IMR-90 (cell line): Measurements from ENCODE around the gene AFG3L2. TPM values are rescaled to one million over a fixed set of nuclear protein-coding genes. Genes with fewer than 3 reads are reported as not detected.

Source experiments
- ATAC-seq: fragments of 200-7000 bp; cut with Tn5 transposase; 2 replicates; pipeline ENCODE4 v1.9.1; 2020; ENCODE audit warnings: low read depth, mild to moderate bottlenecking, moderate library complexity
- BruUV-seq: library from RNA; stranded (reverse); fragments of 400-500 nt; replicated peaks from 2 replicates; lab custom pipeline; 2021; lab: Mats Ljungman, UMichigan
- CTCF ChIA-PET: fragments of 300-600 bp; formaldehyde crosslinking; extraction: SDS; loops from one replicate; lab custom pipeline; 2021; ENCODE audit warnings: antibody characterized with exemption; lab: Yijun Ruan, JAX
- POLR2A ChIA-PET: fragments of 300-600 bp; sonication (Branson Sonifier 250); formaldehyde crosslinking; loops from one replicate; lab custom pipeline; 2022; ENCODE audit warnings: antibody characterized with exemption; ENCODE audit not compliant: unreplicated experiment; lab: Charles Lee
- DNase-seq: peaks from one replicate; pipeline ENCODE4 v3.0.0; 2013
- H2AFZ ChIP-seq: replicated peaks from 2 replicates; pipeline ENCODE3; 2013; ENCODE audit warnings: low read length, mild to moderate bottlenecking; ENCODE audit not compliant: poor library complexity
- H2AK5ac ChIP-seq: 2 replicates; pipeline ENCODE4 v1.6.1; 2013; ENCODE audit warnings: low read depth, low read length, inconsistent platforms
- H2AK9ac ChIP-seq: replicated peaks from 2 replicates; pipeline ENCODE3; 2013; ENCODE audit warnings: mild to moderate bottlenecking, low read depth, low read length, moderate library complexity; ENCODE audit not compliant: poor library complexity
- H2BK120ac ChIP-seq: 2 replicates; pipeline ENCODE4 v1.6.1; 2013; ENCODE audit warnings: low read depth, low read length, inconsistent platforms
- H2BK15ac ChIP-seq: 3 replicates; pipeline ENCODE4 v1.6.1; 2013; ENCODE audit warnings: low read depth, low read length, inconsistent platforms
- H2BK20ac ChIP-seq: 2 replicates; pipeline ENCODE4 v1.6.1; 2013; ENCODE audit warnings: low read depth, mild to moderate bottlenecking, inconsistent platforms, low read length, moderate library complexity
- H2BK5ac ChIP-seq: 2 replicates; pipeline ENCODE4 v1.6.1; 2013; ENCODE audit warnings: mild to moderate bottlenecking, low read depth, low read length, inconsistent platforms; ENCODE audit not compliant: poor library complexity, severe bottlenecking
- H3K14ac ChIP-seq: replicated peaks from 2 replicates; pipeline ENCODE4 v1.6.1; 2013; ENCODE audit warnings: low read depth, low read length, inconsistent platforms
- H3K18ac ChIP-seq: 2 replicates; pipeline ENCODE4 v1.6.1; 2013; ENCODE audit warnings: low read depth, low read length, control low read depth
- H3K23ac ChIP-seq: 2 replicates; pipeline ENCODE4 v1.6.1; 2013; ENCODE audit warnings: low read depth, low read length, inconsistent platforms
- H3K27ac ChIP-seq: 2 replicates; pipeline ENCODE4 v1.5.1; 2013; ENCODE audit warnings: mild to moderate bottlenecking, control low read depth, low read length; ENCODE audit not compliant: insufficient read depth
- H3K27me3 ChIP-seq: 2 replicates; pipeline ENCODE4 v1.6.1; 2013; ENCODE audit warnings: low read length; ENCODE audit not compliant: control insufficient read depth, insufficient read depth
- H3K36me3 ChIP-seq: 2 replicates; pipeline ENCODE4 v1.6.1; 2013; ENCODE audit warnings: low read length, mixed read lengths; ENCODE audit not compliant: control insufficient read depth, insufficient read depth
- H3K4ac ChIP-seq: 2 replicates; pipeline ENCODE4 v1.6.1; 2013; ENCODE audit warnings: low read depth, low read length, inconsistent platforms
- H3K4me1 ChIP-seq: 2 replicates; pipeline ENCODE4 v1.6.1; 2013; ENCODE audit warnings: low read length, mixed read lengths; ENCODE audit not compliant: control insufficient read depth, insufficient read depth
- H3K4me2 ChIP-seq: 2 replicates; pipeline ENCODE4 v1.6.1; 2013; ENCODE audit warnings: low read depth, mild to moderate bottlenecking, control low read depth, low read length, moderate library complexity
- H3K4me3 ChIP-seq: 2 replicates; pipeline ENCODE4 v1.5.1; 2013; ENCODE audit warnings: low read depth, mild to moderate bottlenecking, control low read depth, low read length, moderate library complexity; ENCODE audit not compliant: insufficient read depth
- H3K56ac ChIP-seq: 2 replicates; pipeline ENCODE4 v1.6.1; 2013; ENCODE audit warnings: low read length, inconsistent platforms; ENCODE audit not compliant: insufficient read depth; ENCODE audit errors: extremely low read depth
- H3K79me1 ChIP-seq, 2 experiments: 2 replicates each; pipeline ENCODE4 v1.6.1; 2013; ENCODE audit warnings: low read length in 2 of 2, inconsistent platforms in 1 of 2, low read depth in 1 of 2
- H3K9ac ChIP-seq: 2 replicates; pipeline ENCODE4 v1.6.1; 2013; ENCODE audit warnings: low read depth, low read length, control low read depth
- H3K9me1 ChIP-seq: 2 replicates; pipeline ENCODE4 v1.6.1; 2013; ENCODE audit warnings: low read length, inconsistent platforms; ENCODE audit not compliant: insufficient read depth
- H3K9me3 ChIP-seq: 2 replicates; pipeline ENCODE4 v1.6.1; 2013; ENCODE audit warnings: low read length; ENCODE audit not compliant: control insufficient read depth, insufficient read depth
- H4K20me1 ChIP-seq: 2 replicates; pipeline ENCODE4 v1.6.1; 2013; ENCODE audit warnings: low read length, inconsistent platforms; ENCODE audit not compliant: insufficient read depth
- H4K5ac ChIP-seq: 2 replicates; pipeline ENCODE4 v1.6.1; 2013; ENCODE audit warnings: mild to moderate bottlenecking, low read depth, low read length, control low read depth
- H4K8ac ChIP-seq, 2 experiments: 2 replicates each; pipeline ENCODE4 v1.6.1; 2013; ENCODE audit warnings: low read depth in 2 of 2, low read length in 2 of 2, control low read depth in 1 of 2, inconsistent platforms in 1 of 2
- H4K91ac ChIP-seq: 2 replicates; pipeline ENCODE4 v1.6.1; 2013; ENCODE audit warnings: low read depth, low read length, inconsistent platforms; ENCODE audit not compliant: insufficient read depth
- BHLHE40 ChIP-seq: fragments of 150-350 bp; IDR thresholded peaks from 2 replicates; pipeline ENCODE4 v1.6.1; 2016; ENCODE audit warnings: mild to moderate bottlenecking, low read depth, low read length
- CEBPB ChIP-seq: IDR thresholded peaks from 2 replicates; pipeline ENCODE4 v1.6.1; 2012; ENCODE audit warnings: low read depth, low read length, improper control_type of control experiment
- CHD1 ChIP-seq: IDR thresholded peaks from 2 replicates; pipeline ENCODE4 v1.6.1; 2012; ENCODE audit warnings: low read depth, low read length, improper control_type of control experiment
- FOS ChIP-seq: fragments of 150-350 bp; IDR thresholded peaks from 2 replicates; pipeline ENCODE4 v1.6.1; 2016; ENCODE audit warnings: low read depth, low read length
- MAFK ChIP-seq: IDR thresholded peaks from 2 replicates; pipeline ENCODE4 v1.6.1; 2012; ENCODE audit warnings: low read depth, low read length, improper control_type of control experiment
- MAZ ChIP-seq: IDR thresholded peaks from 2 replicates; pipeline ENCODE4 v1.6.1; 2012; ENCODE audit warnings: low read depth, mild to moderate bottlenecking, low read length, improper control_type of control experiment, moderate library complexity, borderline replicate concordance
- MXI1 ChIP-seq: IDR thresholded peaks from 2 replicates; pipeline ENCODE4 v1.6.1; 2012; ENCODE audit warnings: low read depth, mild to moderate bottlenecking, low read length, moderate library complexity, borderline replicate concordance
- NFE2L2 ChIP-seq: fragments of 150-350 bp; IDR thresholded peaks from 2 replicates; pipeline ENCODE4 v1.6.1; 2016; ENCODE audit warnings: low read depth, mild to moderate bottlenecking, low read length
- POLR2A ChIP-seq: IDR thresholded peaks from 2 replicates; pipeline ENCODE4 v1.6.1; 2012; ENCODE audit warnings: mild to moderate bottlenecking, low read depth, low read length
- RAD21 ChIP-seq: IDR thresholded peaks from 2 replicates; pipeline ENCODE4 v1.6.1; 2012; ENCODE audit warnings: low read length, improper control_type of control experiment
- RCOR1 ChIP-seq: IDR thresholded peaks from 2 replicates; pipeline ENCODE4 v1.6.1; 2012; ENCODE audit warnings: mild to moderate bottlenecking, low read length, improper control_type of control experiment; ENCODE audit not compliant: insufficient replicate concordance
- RFX5 ChIP-seq: IDR thresholded peaks from 2 replicates; pipeline ENCODE4 v1.8.0; 2012; ENCODE audit warnings: low read depth, mild to moderate bottlenecking, low read length, moderate library complexity
- SMC3 ChIP-seq: fragments of 150-350 bp; IDR thresholded peaks from 2 replicates; pipeline ENCODE4 v1.6.1; 2016; ENCODE audit warnings: low read depth, mild to moderate bottlenecking, antibody characterized with exemption, low read length, moderate library complexity
- WGBS, 2 experiments: methylation state at CpG; one replicate each; pipeline versions ENCODE4 v1.1.5 to v1.1.7; 2013; ENCODE audit warnings: missing lambda C conversion rate in 2 of 2; ENCODE audit not compliant: insufficient read length in 1 of 2; ENCODE audit errors: extremely low coverage in 2 of 2; 5-methylcytosine and 5-hydroxymethylcytosine counted together
- dilution Hi-C: fragments of 300-500 bp; cut with HindIII; formaldehyde crosslinking; loops from one replicate; pipeline ENCODE4 v1.14.3; 2018; ENCODE audit warnings: low sequenced_read_pairs; ENCODE audit not compliant: unreplicated experiment
- in situ Hi-C: fragments of 300-500 bp; cut with MboI; formaldehyde crosslinking; loops from 3 replicates; pipeline ENCODE4 v1.14.3; 2019; ENCODE audit warnings: low sequenced_read_pairs, inconsistent platforms, mixed read lengths
- intact Hi-C: fragments of 100-400 bp; cut with micrococcal nuclease; formaldehyde crosslinking; loops from 2 replicates; pipeline ENCODE4 v1.10.0; 2022
- polyA plus RNA-seq, 3 experiments: library from polyadenylated mRNA; depleted of rRNA; stranded (reverse); fragments of >200 nt; gene quantifications; 2 replicates each; pipeline ENCODE4 v1.2.3, GENCODE V29; 2012; ENCODE audit warnings: low replicate concordance in 1 of 3
- total RNA-seq: library from RNA; depleted of rRNA; stranded (reverse); fragments of >200 nt; gene quantifications from 2 replicates; pipeline ENCODE4 v1.2.3, GENCODE V29; 2012
- TF ChIP-seq, protein P1 (sequence below): fragments of 150-350 bp; IDR thresholded peaks from 2 replicates; pipeline ENCODE4 v1.6.1; 2016; ENCODE audit warnings: low read depth, mild to moderate bottlenecking, low read length, moderate library complexity, borderline replicate concordance
- TF ChIP-seq, protein P2 (sequence below): conservative IDR thresholded peaks from 2 replicates; pipeline ENCODE4 v1.5.1; 2012; ENCODE audit warnings: mild to moderate bottlenecking, low read depth, low read length, improper control_type of control experiment
- TF ChIP-seq, protein P3 (sequence below): fragments of 150-350 bp; IDR thresholded peaks from 2 replicates; pipeline ENCODE4 v1.6.1; 2017; ENCODE audit warnings: mild to moderate bottlenecking, antibody characterized with exemption, low read length, low read depth

Gene AFG3L2
- total and polyA plus RNA-seq, 2 of the 4 experiments (the other 2 are of a cell fraction), result 26.9 to 37.6 TPM

DNA sequence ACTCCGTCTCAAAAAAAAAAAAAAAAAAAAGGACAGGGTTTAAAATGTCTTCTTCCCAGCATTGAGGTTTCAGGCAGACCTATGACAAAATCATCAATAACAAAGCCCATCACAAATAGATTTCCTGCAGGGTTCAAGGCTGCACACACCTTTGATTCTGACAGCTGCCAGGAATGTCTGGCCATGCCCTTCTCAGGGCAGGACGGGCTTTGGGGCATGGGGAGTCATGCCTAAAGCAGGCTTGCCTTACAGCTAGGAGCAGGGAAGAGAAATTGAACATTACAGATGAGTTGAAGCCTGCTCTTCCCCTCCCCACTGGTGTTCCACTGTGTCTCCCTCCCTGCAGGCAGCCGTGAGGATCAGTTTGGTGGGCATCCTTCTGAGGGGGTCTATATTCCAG is 34.4 kb upstream of the AFG3L2 start:
- TF ChIP-seq MXI1, result no peak
- TF ChIP-seq, protein P1, sequence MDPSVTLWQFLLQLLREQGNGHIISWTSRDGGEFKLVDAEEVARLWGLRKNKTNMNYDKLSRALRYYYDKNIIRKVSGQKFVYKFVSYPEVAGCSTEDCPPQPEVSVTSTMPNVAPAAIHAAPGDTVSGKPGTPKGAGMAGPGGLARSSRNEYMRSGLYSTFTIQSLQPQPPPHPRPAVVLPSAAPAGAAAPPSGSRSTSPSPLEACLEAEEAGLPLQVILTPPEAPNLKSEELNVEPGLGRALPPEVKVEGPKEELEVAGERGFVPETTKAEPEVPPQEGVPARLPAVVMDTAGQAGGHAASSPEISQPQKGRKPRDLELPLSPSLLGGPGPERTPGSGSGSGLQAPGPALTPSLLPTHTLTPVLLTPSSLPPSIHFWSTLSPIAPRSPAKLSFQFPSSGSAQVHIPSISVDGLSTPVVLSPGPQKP, result no peak
- no peak for TF ChIP-seq RFX5
- no peak for TF ChIP-seq RAD21
- no peak for TF ChIP-seq CHD1
- TF ChIP-seq RCOR1, result no peak
- TF ChIP-seq, protein P2, sequence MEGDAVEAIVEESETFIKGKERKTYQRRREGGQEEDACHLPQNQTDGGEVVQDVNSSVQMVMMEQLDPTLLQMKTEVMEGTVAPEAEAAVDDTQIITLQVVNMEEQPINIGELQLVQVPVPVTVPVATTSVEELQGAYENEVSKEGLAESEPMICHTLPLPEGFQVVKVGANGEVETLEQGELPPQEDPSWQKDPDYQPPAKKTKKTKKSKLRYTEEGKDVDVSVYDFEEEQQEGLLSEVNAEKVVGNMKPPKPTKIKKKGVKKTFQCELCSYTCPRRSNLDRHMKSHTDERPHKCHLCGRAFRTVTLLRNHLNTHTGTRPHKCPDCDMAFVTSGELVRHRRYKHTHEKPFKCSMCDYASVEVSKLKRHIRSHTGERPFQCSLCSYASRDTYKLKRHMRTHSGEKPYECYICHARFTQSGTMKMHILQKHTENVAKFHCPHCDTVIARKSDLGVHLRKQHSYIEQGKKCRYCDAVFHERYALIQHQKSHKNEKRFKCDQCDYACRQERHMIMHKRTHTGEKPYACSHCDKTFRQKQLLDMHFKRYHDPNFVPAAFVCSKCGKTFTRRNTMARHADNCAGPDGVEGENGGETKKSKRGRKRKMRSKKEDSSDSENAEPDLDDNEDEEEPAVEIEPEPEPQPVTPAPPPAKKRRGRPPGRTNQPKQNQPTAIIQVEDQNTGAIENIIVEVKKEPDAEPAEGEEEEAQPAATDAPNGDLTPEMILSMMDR, result no peak
- TF ChIP-seq MAZ, result no peak
- TF ChIP-seq CEBPB, result no peak
- TF ChIP-seq POLR2A, result no peak
- TF ChIP-seq, protein P3, sequence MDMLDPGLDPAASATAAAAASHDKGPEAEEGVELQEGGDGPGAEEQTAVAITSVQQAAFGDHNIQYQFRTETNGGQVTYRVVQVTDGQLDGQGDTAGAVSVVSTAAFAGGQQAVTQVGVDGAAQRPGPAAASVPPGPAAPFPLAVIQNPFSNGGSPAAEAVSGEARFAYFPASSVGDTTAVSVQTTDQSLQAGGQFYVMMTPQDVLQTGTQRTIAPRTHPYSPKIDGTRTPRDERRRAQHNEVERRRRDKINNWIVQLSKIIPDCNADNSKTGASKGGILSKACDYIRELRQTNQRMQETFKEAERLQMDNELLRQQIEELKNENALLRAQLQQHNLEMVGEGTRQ, result no peak
- no peak for TF ChIP-seq SMC3
- TF ChIP-seq MAFK, result no peak
- TF ChIP-seq BHLHE40, result no peak
- TF ChIP-seq FOS, result no peak
- no peak for TF ChIP-seq NFE2L2

More for the DNA sequence above, 34.4 kb upstream of the AFG3L2 start:
- Histone ChIP-seq H3K9ac (no peak overlapping the region), H3K36me3 (no peaks in the 10 kb centered on the region; the same call in 1 of the 2 replicates), H3K4me1 (peaks cover 8% of the 10 kb centered on the region), H3K9me3 (no peaks in the 10 kb centered on the region), H3K56ac (no peak overlapping the region), H2BK20ac (no peak overlapping the region), H2AFZ (no peak overlapping the region), H3K23ac (no peak overlapping the region; the same call in 1 of the 2 replicates), H3K18ac (no peak overlapping the region), H3K9me1 (peaks cover 9% of the 10 kb centered on the region), H3K14ac (no peak overlapping the region), H4K91ac (no peak overlapping the region), H2AK5ac (no peak overlapping the region), H4K20me1 (no peaks in the 10 kb centered on the region; the same call in none of the 2 replicates), H3K4me2 (no peak overlapping the region), H2BK120ac (no peak overlapping the region), H2BK5ac (no peak overlapping the region), H2BK15ac (no peak overlapping the region), H3K4ac (no peak overlapping the region), H2AK9ac (no peak overlapping the region), H3K4me3 (no peak overlapping the region), H3K27me3 (no peaks in the 10 kb centered on the region; the same call in 1 of the 2 replicates), H3K27ac (no peak overlapping the region), H3K79me1 (peaks cover 17 to 66% of the 10 kb centered on the region in 2 experiments), H4K5ac (no peak overlapping the region), H4K8ac (no peak overlapping the region)
- intact Hi-C loops, result no loop called here
- in situ Hi-C loops, result no loop called here
- DNase-seq (no peak), ATAC-seq (no peak)
- POLR2A ChIA-PET, result no interaction called here
- WGBS, 2 experiments, result no CpG with 5 or more reads among the region's 3 CpGs
- dilution Hi-C loops, result no loop called here
- no TSS peak for BruUV-seq
- CTCF ChIA-PET, result no interaction called here
